Astrocyte of the spinal cord (primary cell): Measurements from ENCODE around the gene ETV7.

Experiments used
- DNase-seq: peaks from one replicate; pipeline ENCODE4 v3.0.0; 2011; ENCODE audit warnings: low read depth, low spot score
- H3K4me3 ChIP-seq: 2 replicates; pipeline ENCODE4 v1.5.1; 2011; ENCODE audit warnings: low read depth, mild to moderate bottlenecking, low read length, moderate library complexity
- CTCF ChIP-seq: IDR thresholded peaks from 2 replicates; pipeline ENCODE4 v1.5.1; 2012; ENCODE audit warnings: low read depth, mild to moderate bottlenecking, low read length, inconsistent platforms
- in situ Hi-C: cut with HindIII; loops from 2 replicates; pipeline ENCODE4 v1.10.0; 2017; ENCODE audit warnings: low sequenced_read_pairs

The ETV7 gene

GRCh38 chr6:36327226-36327918 lies 60.1 kb downstream of the ETV7 start:
- no peak for DNase-seq
- TF ChIP-seq CTCF: no peak
- in situ Hi-C loops: no loop called here
- H3K4me3 ChIP-seq: no peak overlapping the region

- in situ Hi-C loops: no loop called here
- no peak overlapping the region for H3K4me3 ChIP-seq
- TF ChIP-seq CTCF: no peak
- no peak for DNase-seq
Observed at GRCh38 chr6:36326356-36326995, 61.0 kb downstream of the ETV7 start.

- H3K4me3 ChIP-seq: no peak overlapping the region
- no peak for DNase-seq
- no peak for TF ChIP-seq CTCF
- in situ Hi-C loops: no loop called here
Observed at GRCh38 chr6:36324715-36325114, 62.8 kb downstream of the ETV7 start.

GRCh38 chr6:36324191-36324590 lies 63.3 kb downstream of the ETV7 start:
- no peak for TF ChIP-seq CTCF
- no peak for DNase-seq
- H3K4me3 ChIP-seq: no peak overlapping the region
- in situ Hi-C loops: no loop called here

- no peak overlapping the region for H3K4me3 ChIP-seq
- no peak for TF ChIP-seq CTCF
- no peak for DNase-seq
- in situ Hi-C loops: no loop called here
Observed at GRCh38 chr6:36323062-36323461, 64.4 kb downstream of the ETV7 start.

- H3K4me3 ChIP-seq: no peak overlapping the region
- no peak for TF ChIP-seq CTCF
- in situ Hi-C loops: no loop called here
- no peak for DNase-seq
Observed at GRCh38 chr6:36322591-36322990, 64.9 kb downstream of the ETV7 start.
